SJSA1 (cell line): ENCODE results near the gene KIF1B. TPM values are rescaled to one million over a fixed set of nuclear protein-coding genes. Genes with fewer than 3 reads are reported as not detected.
"Not testable (repeated sequence)": the region's sequence is repeated elsewhere in the genome, so short reads cannot be mapped to it uniquely, and the experiment has no call there.

Source experiments
- DNase-seq, 2 experiments: peaks; one replicate each; pipeline ENCODE4 v3.0.0-alpha.2; 2015 to 2020; ENCODE audit warnings: low spot score in 2 of 2, low read depth in 1 of 2
- H3K27ac ChIP-seq: fragments of 250-450 bp; sonication (Bioruptor Pico); 2 replicates; pipeline ENCODE4 v1.5.1; 2020; ENCODE audit warnings: mild to moderate bottlenecking, moderate library complexity
- H3K27me3 ChIP-seq: fragments of 250-450 bp; sonication (Bioruptor Pico); replicated peaks from 2 replicates; pipeline ENCODE4 v1.5.1; 2020; ENCODE audit warnings: mild to moderate bottlenecking, moderate library complexity
- H3K36me3 ChIP-seq: fragments of 250-450 bp; sonication (Bioruptor Pico); 2 replicates; pipeline ENCODE4 v1.5.1; 2020; ENCODE audit warnings: mild to moderate bottlenecking
- H3K4me1 ChIP-seq: fragments of 250-450 bp; sonication (Bioruptor Pico); replicated peaks from 2 replicates; pipeline ENCODE4 v1.6.1; 2021; ENCODE audit warnings: mild to moderate bottlenecking
- H3K4me3 ChIP-seq: fragments of 250-450 bp; sonication (Bioruptor Pico); 2 replicates; pipeline ENCODE4 v1.5.1; 2020; ENCODE audit warnings: mild to moderate bottlenecking
- H3K9me3 ChIP-seq: fragments of 250-450 bp; sonication (Bioruptor Pico); replicated peaks from 2 replicates; pipeline ENCODE4 v1.5.1; 2020; ENCODE audit warnings: mild to moderate bottlenecking
- total RNA-seq: library from RNA; depleted of rRNA; stranded (reverse); fragments of >200 nt; shearing (Covaris generic); gene quantifications from 2 replicates; pipeline ENCODE4 v1.2.3, GENCODE V29; 2014

KIF1B gene
- total RNA-seq, 1 experiment from 2014 or later = 26.8 TPM

DNA sequence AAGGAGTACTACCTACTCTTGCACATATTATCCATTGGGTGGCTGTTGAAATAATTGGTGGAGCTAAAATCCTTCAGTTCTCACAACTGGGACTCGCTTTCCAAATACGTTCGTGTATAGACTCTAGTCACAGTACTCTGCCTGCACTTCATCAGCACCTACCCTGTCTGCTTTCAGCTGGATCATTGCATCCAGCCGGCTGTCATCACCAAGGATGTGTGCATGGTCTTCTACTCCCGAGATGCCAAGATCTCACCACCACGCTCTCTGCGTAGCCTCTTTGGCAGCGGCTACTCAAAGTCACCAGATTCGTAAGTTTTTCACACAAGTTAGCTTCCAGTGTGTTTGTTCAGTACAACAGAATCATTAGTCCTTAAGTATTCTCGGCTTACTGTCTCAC lies 151.1 kb downstream of the KIF1B start:
- H3K4me1 ChIP-seq = peaks cover 11% of the 10 kb centered on the region
- H3K27ac ChIP-seq = no peak overlapping the region
- DNase-seq = no peak
- no peaks in the 10 kb centered on the region for H3K27me3 ChIP-seq
- no peaks in the 10 kb centered on the region for H3K9me3 ChIP-seq
- H3K4me3 ChIP-seq = no peak overlapping the region
- peaks cover 18% of the 10 kb centered on the region for H3K36me3 ChIP-seq

DNA sequence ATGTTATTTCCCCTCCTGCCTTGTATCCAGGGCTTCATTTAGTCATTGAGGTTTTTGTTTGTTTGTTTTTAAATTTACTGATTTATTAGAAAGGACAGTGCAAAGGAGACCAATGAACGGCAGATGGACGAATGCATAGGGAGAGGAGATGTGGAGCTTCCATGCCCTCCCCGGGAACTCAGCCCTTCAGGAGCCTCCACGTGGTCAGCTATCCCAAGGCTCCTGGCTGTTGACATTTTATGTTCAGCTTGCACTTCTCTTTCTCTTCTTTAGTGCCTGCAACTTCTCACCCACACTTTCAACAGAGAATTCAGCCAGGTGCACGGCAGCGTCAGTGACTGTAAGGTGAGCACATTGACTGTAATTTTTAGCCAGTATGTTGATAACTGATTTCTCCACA lies 157.8 kb downstream of the KIF1B start:
- no peak overlapping the region for H3K27ac ChIP-seq
- peaks cover 21% of the 10 kb centered on the region for H3K36me3 ChIP-seq
- DNase-seq = no peak
- H3K9me3 ChIP-seq = no peaks in the 10 kb centered on the region
- no peak overlapping the region for H3K4me3 ChIP-seq
- H3K4me1 ChIP-seq = no peaks in the 10 kb centered on the region
- H3K27me3 ChIP-seq = no peaks in the 10 kb centered on the region

DNA sequence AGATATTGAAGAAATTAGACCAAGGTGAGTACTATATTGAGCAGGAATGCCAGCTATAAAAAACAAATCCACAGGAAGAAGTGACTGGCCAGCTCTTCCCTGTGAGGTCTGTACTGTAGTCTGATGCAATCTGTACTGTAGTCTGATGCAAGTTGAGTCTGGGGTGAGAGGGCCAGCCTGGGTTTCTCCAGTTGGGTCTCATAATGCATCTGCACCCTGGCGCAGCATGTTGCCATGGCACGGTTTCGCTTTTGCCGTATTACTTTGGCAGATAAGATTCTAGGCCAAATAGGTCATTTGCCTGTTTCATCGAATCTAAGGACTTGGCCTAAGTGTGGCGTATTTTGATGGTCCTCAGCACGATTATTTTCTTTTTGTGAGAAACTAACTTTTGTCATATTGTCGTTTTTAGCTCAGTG lies 164.1 kb downstream of the KIF1B start:
- no peak for DNase-seq
- peaks cover 34% of the 10 kb centered on the region for H3K36me3 ChIP-seq

DNA sequence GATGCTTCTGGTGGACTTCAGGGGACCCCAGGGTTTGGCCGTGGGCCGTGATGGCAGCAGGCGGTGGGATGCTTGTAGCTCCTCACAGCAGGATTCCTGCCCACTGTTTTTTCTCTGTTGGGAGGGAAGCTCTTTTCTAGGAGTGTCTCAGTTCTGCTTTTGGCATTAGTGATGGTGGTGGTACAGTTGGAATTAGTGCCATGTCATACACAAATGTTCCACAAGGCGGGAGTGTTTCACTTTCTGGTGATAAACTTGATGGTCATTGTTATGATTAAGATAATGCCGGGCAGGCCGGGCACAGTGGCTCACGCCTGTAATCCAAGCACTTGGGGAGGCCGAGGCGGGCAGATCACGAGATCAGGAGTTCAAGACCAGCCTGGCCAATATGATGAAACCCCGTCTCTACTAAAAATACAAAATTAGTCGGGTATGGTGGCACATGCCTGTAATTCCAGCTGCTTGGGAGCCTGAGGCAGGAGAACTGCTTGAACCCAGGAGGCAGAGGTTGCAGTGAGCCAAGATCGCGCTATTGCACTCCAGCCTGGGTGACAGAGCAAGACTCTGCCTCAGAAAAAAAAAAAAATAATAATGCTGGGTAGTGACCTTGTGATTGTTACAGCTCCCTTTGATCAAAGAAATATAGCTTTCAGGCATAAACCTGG lies 167.1 kb downstream of the KIF1B start:
- H3K4me3 ChIP-seq, H3K27me3 ChIP-seq, H3K9me3 ChIP-seq, H3K27ac ChIP-seq: not testable (repeated sequence)
- DNase-seq = peak; percentile 64 to 74
- Histone ChIP-seq H3K4me1 (peaks cover 14% of the 10 kb centered on the region), H3K36me3 (peaks cover 27% of the 10 kb centered on the region)

More for the DNA sequence above, 164.1 kb downstream of the KIF1B start:
- Histone ChIP-seq H3K9me3 (no peaks in the 10 kb centered on the region), H3K4me1 (no peaks in the 10 kb centered on the region), H3K27me3 (no peaks in the 10 kb centered on the region), H3K4me3 (no peak overlapping the region), H3K27ac (no peak overlapping the region)

DNA sequence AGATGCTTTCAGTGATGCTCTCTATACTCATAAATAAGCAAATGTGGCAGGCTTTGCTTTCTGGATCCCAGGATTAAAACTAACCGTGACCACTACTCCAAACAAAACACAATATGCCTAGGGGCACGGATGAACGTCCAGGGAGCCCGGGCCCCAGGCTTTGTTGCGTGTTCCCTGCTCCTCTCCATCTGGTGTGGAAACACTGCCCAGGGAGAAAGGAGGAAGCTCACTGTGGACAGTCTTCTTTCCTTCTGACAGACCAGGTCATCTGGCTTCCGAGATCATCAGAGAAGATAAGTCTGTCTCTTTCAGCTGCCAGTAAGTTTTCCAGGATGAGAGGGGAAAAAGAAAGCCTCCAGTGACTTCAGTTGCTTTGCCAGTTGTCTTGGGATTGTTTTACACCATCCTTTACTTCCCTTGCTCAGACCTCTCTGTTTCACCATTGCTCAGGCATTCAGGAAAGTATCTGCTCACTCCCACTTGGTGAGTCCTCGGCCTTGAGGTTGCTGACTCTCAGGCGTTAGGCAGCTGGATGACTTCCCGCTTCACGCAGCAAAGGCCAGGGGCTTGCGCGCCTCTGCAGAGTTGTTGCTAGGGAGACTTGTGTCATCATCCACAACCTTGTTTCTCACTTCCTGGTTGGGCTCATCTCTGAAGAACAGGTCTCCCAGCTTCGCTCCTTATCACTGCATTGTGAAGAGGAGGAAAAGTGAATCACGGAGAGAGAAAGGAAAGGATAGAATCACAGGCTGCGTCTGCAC lies 167.9 kb downstream of the KIF1B start:
- no peak overlapping the region for H3K27ac ChIP-seq
- no peak for DNase-seq
- H3K36me3 ChIP-seq = peaks cover 27% of the 10 kb centered on the region
- peaks cover 14% of the 10 kb centered on the region for H3K4me1 ChIP-seq
- H3K9me3 ChIP-seq = no peaks in the 10 kb centered on the region
- no peak overlapping the region for H3K4me3 ChIP-seq
- H3K27me3 ChIP-seq = no peaks in the 10 kb centered on the region

DNA sequence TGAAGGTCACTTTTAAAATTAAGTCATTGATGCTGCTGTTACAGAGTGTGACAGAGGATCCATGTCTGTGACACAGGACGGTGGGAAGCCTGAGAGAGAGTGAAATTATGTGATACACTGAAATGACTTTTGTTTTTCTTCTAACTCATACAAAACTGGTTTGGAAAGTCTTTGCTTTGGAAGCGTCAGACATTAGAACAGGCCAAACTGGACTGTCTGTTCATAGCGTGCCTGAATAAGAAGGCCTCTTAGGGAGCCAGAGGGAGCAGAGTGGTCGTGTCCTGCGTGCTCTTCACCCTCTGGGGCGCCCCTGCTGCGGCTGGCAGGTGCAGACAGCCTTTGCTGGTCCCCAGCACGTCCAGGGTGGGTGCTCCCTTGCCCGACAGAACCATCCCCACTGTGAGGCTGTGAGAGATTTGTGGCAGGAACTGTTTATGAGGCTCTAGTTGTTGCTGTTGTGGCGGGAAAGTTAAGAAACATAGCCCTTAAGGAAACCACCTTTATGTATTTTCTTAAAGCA lies 168.8 kb downstream of the KIF1B start:
- Histone ChIP-seq H3K27ac (no peak overlapping the region), H3K4me1 (peaks cover 14% of the 10 kb centered on the region), H3K36me3 (peaks cover 27% of the 10 kb centered on the region), H3K9me3 (no peaks in the 10 kb centered on the region), H3K27me3 (no peaks in the 10 kb centered on the region), H3K4me3 (no peak overlapping the region)
- no peak for DNase-seq

DNA sequence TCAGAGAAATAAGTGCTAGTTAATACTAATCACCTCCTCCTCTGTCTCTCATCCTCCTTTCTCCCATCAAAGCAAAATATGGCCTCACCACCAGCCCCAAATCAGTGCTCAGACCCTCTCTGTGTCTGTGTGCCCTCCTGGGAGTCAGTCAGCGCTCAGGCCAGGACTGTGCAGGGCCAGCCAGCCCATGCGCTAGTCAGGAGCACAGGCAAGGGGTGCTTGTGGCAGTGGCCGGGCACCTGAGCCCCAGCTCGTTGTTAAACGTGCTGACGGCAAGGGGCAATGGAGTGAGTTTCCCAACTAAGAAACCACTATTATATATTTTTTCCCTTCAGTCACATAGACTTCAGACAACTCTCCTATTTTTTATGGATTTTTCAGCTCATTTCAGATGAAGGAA lies 169.3 kb downstream of the KIF1B start:
- Histone ChIP-seq H3K4me1 (peaks cover 14% of the 10 kb centered on the region), H3K4me3 (no peak overlapping the region), H3K27ac (no peak overlapping the region), H3K36me3 (peaks cover 23% of the 10 kb centered on the region), H3K27me3 (no peaks in the 10 kb centered on the region), H3K9me3 (no peaks in the 10 kb centered on the region)
- DNase-seq = no peak

DNA sequence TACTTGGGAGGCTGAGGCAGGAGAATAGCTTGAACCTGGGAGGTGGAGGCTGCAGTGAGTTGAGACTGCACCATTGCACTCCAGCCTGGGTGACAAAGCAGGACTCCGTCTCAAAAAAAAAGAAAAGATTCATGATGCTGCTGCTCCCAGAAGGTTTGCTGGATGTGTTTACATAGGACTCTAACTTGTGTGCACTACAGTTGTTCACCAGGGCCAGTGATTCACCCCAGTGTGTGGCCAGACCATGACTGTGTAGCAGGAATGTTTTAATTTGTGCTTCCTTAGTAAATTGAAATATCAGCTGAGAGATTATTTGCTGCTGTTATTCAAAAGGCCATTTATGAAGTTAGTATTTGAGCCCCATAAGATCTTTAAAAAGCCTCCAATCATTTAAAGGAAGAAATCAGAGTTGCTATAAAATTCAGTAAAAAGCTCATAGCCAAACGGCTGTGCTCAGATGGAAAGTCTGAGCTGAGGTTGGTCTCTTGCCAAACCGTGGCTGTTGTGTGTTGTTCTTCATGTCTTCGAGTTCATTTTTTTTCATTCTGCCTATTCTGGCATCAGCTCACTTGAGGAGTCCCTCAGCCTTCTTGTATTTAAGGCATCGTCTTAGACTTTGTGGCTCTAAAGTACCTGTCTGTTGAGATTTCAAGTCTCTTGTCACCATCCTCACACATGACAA lies 170.4 kb downstream of the KIF1B start:
- Histone ChIP-seq H3K9me3 (no peaks in the 10 kb centered on the region), H3K4me3 (no peak overlapping the region), H3K27me3 (no peaks in the 10 kb centered on the region), H3K27ac (peak overlapping the region; percentile 28), H3K4me1 (peaks cover 14% of the 10 kb centered on the region), H3K36me3 (peaks cover 16% of the 10 kb centered on the region; the same call in 1 of the 2 replicates)
- peak; percentile 70 to 79 for DNase-seq

DNA sequence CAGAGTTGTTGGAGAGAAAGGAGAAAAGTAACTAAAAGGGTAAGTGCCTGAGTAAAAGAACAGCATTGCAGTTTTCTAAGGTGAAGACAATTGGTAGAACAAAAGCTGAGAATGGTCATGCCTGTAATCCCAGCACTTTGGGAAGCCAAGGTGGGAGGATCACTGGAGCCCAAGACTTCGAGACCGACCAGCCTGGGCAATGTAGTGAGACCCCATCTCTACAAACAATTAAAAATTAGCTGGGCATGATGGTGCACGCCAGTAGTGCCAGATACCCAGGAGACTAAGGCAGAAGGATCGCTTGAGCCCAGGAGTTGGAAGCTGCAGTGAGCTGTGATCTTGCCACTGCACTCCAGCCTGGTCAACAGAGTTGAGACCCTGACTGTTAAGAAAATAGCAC lies 173.3 kb downstream of the KIF1B start:
- DNase-seq = no peak
- H3K27ac ChIP-seq = no peak overlapping the region
- H3K36me3 ChIP-seq = no peaks in the 10 kb centered on the region
- no peaks in the 10 kb centered on the region for H3K9me3 ChIP-seq
- H3K27me3 ChIP-seq = no peaks in the 10 kb centered on the region
- H3K4me3 ChIP-seq = no peak overlapping the region
- H3K4me1 ChIP-seq = peaks cover 17% of the 10 kb centered on the region

DNA sequence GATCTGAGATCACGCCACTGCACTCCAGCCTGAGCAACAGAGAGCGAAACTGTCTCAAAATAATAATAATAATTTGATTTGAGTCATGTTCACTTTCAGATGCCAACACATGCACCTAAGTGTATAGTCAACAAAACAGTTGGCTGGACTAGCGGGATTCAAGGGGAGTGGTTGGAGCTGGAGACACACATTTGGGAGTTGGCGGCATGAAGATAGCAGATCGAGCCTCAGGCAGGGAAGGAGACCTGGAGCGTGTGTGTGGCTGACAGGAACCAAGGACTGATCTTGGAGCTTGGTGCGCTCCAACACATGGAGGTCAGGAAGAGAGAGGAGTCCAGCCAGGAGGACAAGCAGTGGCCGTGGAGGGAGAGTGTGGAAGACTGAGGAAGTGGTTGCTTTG lies 173.8 kb downstream of the KIF1B start:
- H3K4me3 ChIP-seq = no peak overlapping the region
- no peaks in the 10 kb centered on the region for H3K9me3 ChIP-seq
- H3K4me1 ChIP-seq = peaks cover 17% of the 10 kb centered on the region
- no peak overlapping the region for H3K27ac ChIP-seq
- no peaks in the 10 kb centered on the region for H3K36me3 ChIP-seq
- no peaks in the 10 kb centered on the region for H3K27me3 ChIP-seq
- DNase-seq = no peak

DNA sequence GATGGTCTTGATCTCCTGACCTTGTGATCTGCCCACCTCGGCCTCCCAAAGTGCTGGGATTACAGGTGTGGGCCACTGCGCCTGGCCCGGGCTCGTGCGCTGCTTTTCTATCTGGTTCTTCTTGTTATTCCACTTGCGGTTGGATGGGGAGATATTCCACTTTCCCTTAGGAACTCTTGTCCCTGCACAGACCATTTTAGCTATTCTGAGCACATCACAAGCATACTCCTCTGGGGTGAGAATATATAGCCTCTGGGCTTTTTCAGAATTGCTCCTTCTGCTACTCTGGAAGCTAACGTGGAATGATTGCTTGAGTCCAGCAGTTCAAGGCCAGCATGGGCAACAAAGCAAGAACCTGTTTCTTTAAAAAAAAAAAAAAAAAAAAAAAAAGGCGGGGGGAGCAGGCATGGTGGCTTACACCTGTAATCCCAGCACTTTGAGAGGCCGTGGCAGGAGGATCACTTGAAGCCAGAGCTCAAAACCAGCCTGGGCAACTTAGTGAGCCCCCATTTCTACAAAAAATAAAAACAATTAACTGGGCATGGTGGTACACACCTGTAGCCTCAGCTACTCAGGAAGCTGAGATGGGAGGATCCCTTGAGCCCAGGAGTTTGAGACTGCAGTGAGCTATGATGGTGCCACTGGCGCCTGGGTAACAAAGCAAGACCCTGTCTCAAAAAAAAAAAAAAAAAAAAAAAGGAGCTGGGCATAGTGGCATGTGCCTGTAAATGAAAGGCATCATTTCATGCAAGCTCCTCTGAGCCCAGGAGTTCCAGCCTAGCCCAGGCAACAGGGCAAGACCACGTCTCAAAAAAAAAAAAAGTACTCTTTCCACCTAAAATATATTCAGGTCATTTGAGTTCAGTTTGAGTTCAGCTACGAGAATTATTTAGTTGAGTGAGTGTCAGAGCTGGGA lies 176.6 kb downstream of the KIF1B start:
- no peak for DNase-seq
- Histone ChIP-seq H3K27ac (no peak overlapping the region), H3K4me1 (0 out of 2 replicates have a peak, but pooled peaks cover 3% of the 10 kb centered on the region), H3K27me3 (no peaks in the 10 kb centered on the region), H3K4me3 (no peak overlapping the region), H3K9me3 (no peaks in the 10 kb centered on the region), H3K36me3 (no peaks in the 10 kb centered on the region)

DNA sequence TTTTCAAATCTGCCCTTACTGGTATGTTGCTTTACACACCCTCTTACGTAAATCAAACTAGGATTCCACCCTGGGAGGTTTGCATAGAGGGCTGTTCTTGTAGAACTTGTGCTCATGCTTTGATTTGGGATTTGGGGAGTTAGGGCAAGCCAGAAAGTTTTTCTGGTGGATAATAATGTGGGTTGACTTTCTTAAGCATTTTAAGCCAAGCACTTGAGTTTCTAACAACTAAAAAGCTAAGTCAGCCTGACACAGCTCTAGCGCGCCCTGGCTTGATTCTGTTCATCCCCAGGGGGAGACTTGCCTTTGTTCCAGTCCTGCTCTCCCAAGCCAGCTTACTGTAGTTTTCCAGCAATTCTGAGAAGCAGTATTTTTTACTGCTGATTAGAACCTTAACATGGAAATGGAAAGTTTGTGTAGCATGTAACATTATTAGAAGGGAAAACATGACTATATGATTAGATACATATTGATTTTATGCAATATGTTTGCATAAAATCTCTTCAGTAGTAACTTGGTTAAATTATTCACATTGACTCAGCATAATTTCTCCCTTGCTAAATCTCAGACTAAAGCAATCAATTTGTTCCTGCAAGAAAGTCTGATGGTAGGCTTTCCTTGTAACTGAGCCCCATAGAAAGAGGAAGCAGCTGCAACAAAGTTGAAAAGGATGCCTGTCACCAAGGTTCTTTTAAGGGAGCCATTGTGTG lies 177.5 kb downstream of the KIF1B start:
- Histone ChIP-seq H3K4me3 (no peak overlapping the region), H3K9me3 (no peaks in the 10 kb centered on the region), H3K36me3 (no peaks in the 10 kb centered on the region), H3K27me3 (no peaks in the 10 kb centered on the region), H3K27ac (no peak overlapping the region), H3K4me1 (0 out of 2 replicates have a peak, but pooled peaks cover 3% of the 10 kb centered on the region)
- DNase-seq = no peak

DNA sequence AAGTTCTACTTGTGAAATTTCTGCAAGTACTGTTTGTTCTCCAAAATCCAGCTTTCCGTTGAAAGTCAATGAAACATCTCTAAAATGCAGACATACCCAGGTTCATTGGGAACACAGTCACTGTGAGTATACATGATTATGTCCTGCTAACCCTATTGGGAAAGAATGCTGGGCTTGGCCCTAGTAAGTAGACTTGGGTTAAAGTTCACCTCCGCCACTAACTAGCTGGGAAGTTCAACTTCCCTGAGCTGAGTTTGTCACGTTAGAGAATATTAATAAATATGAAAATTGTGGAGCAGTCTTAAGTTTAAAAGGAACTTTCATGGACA lies 178.0 kb downstream of the KIF1B start:
- DNase-seq = no peak
- no peaks in the 10 kb centered on the region for H3K9me3 ChIP-seq
- no peaks in the 10 kb centered on the region for H3K27me3 ChIP-seq
- H3K27ac ChIP-seq = no peak overlapping the region
- H3K36me3 ChIP-seq = no peaks in the 10 kb centered on the region
- 0 out of 2 replicates have a peak, but pooled peaks cover 3% of the 10 kb centered on the region for H3K4me1 ChIP-seq
- no peak overlapping the region for H3K4me3 ChIP-seq
